Nephron (organoid): ENCODE results near the gene HCFC1R1.
A peak's percentile ranks its signal among the peaks of the same experiment; 100 is the strongest.

Experiments used
- H3K27ac Mint-ChIP-seq, 3 experiments: 2 replicates each; pipeline ENCODE4 v1.8.0; 2020; ENCODE audit warnings: mixed read lengths in 3 of 3, mild to moderate bottlenecking in 2 of 3, moderate library complexity in 1 of 3
- H3K27me3 Mint-ChIP-seq: 2 replicates; pipeline ENCODE4 v1.8.0; 2021; ENCODE audit warnings: low read depth, mild to moderate bottlenecking, moderate library complexity, mixed read lengths
- H3K36me3 Mint-ChIP-seq: 2 replicates; pipeline ENCODE4 v1.8.0; 2020; ENCODE audit warnings: low read depth, mixed read lengths
- H3K4me1 Mint-ChIP-seq: 2 replicates; pipeline ENCODE4 v1.8.0; 2020; ENCODE audit warnings: mixed read lengths
- H3K4me3 Mint-ChIP-seq, 3 experiments: 2 replicates each; pipeline ENCODE4 v1.8.0; 2020; ENCODE audit warnings: mild to moderate bottlenecking in 3 of 3, mixed read lengths in 3 of 3, moderate library complexity in 2 of 3
- H3K9me3 Mint-ChIP-seq: 2 replicates; pipeline ENCODE4 v1.8.0; 2020; ENCODE audit warnings: mixed read lengths
- TF ChIP-seq, protein P1 (sequence below), 3 experiments: fragments of 200-600 bp; sonication (generic); IDR thresholded peaks; one replicate each; pipeline ENCODE4 v1.5.0; 2021; ENCODE audit warnings: antibody characterized with exemption in 3 of 3; ENCODE audit not compliant: unreplicated experiment in 3 of 3

HCFC1R1 gene

DNA sequence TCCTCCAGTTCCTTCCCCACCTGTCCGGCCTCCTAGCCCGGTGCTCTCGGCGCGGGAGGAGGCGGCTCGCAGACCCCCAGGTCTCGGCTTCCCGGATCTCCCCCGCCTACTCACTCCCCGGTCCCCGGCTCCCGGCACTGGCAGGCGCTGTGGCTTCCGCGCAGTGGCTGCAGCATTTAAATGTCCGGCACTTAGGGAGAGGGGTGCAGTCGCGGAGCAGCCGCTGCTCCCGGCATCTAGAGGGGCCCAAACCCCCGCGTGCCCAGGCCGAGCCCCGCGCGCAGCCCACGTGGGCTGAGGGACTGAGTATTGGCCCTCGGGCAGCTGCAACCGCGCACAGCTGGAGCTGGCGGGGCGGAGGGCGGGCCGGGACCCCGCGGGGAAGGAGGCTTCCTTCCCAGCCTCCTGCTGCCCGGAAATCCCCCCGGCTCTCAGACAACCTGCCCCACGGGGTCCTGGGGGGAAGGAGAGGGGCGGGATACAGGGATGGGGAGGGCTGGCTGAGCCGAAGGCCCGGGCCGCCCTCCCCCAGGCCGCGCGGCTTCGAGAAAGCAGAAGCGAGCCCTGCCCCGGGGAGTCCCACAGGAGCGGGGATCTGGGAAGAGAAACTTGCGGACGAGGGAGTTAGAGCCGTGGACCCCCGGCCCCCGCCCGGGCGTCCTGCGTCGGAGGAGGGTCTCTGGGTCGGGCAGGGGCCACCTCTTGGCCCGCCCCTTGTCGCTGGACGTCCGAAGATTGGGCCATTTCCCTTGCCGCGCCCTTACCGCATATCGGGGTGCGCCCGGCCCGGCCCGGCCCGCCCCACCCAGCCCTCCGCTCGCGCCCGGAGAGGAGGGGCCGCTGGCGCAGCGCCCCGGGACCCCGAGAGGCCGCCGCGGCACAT lies 22.3 kb upstream of the HCFC1R1 start, which contains the start of gene MMP25:
MMP25 (plus strand) TSS at position 804 of the 883 bp plus-strand sequence. CDS start 357 bp downstream, outside the sequence.
- TF ChIP-seq, protein P1, sequence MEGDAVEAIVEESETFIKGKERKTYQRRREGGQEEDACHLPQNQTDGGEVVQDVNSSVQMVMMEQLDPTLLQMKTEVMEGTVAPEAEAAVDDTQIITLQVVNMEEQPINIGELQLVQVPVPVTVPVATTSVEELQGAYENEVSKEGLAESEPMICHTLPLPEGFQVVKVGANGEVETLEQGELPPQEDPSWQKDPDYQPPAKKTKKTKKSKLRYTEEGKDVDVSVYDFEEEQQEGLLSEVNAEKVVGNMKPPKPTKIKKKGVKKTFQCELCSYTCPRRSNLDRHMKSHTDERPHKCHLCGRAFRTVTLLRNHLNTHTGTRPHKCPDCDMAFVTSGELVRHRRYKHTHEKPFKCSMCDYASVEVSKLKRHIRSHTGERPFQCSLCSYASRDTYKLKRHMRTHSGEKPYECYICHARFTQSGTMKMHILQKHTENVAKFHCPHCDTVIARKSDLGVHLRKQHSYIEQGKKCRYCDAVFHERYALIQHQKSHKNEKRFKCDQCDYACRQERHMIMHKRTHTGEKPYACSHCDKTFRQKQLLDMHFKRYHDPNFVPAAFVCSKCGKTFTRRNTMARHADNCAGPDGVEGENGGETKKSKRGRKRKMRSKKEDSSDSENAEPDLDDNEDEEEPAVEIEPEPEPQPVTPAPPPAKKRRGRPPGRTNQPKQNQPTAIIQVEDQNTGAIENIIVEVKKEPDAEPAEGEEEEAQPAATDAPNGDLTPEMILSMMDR (IDR thresholded peaks at IDR 0.05; ENCODE audit: unreplicated experiment in 3 of 3): no peak
- Mint-ChIP-seq H3K27ac (no peak within 1 kb of the TSS), H3K36me3 (no peaks in the 10 kb centered on the region), H3K27me3 (peaks cover 92% of the 10 kb centered on the region), H3K4me3 (peak within 1 kb of the TSS; percentile 73 to 81 (median 73)), H3K4me1 (peaks cover 5% of the 10 kb centered on the region), H3K9me3 (no peaks in the 10 kb centered on the region)

DNA sequence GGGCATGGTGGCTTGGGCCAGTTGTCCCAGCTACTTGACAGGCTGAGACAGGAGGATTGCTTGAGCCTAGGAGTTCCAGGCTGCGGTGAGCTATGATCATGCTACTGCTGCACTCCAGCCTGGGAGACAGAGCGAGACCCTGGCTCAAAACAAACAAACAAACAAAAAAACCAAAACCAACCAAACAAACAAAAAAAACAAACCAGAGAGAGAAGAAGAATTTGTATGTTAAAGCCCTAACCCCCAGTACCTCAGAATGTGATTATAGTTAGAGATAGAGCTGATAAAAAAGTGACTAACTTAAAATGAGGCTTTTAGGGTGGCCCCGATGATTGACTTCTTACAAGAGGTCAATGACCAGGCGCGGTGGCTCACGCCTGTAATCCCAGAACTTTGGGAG lies 21.0 kb upstream of the HCFC1R1 start:
- Mint-ChIP-seq H3K27me3 (peaks cover 92% of the 10 kb centered on the region), H3K36me3 (no peaks in the 10 kb centered on the region), H3K4me3 (peak overlapping the region; percentile 69 to 81 (median 77)), H3K4me1 (peaks cover 5% of the 10 kb centered on the region), H3K9me3 (no peaks in the 10 kb centered on the region), H3K27ac (no peak overlapping the region)
- TF ChIP-seq, protein P1 (IDR thresholded peaks at IDR 0.05; ENCODE audit: unreplicated experiment in 3 of 3): no peak

DNA sequence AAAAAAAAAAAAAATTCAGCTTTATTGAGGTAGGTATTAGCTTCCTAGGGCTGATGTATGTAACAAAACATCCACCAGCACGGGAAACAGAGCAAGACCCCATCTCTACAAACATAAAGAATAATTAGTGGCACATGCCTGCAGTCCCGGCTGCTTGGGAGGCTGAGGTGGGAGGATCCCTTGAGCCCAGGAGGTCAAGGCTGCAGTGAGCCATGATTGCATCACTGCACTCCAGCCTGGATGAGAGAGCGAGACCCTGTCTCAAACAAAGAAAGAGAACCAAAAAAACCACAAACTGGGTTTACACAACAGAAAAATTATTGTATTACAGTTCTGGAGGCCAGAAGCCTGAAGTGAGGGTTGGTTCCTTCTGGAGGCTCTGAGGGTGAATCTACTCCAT lies 18.6 kb upstream of the HCFC1R1 start:
- H3K36me3 Mint-ChIP-seq: no peaks in the 10 kb centered on the region
- TF ChIP-seq, protein P1 (IDR thresholded peaks at IDR 0.05; ENCODE audit: unreplicated experiment in 3 of 3): no peak
- peaks cover 5% of the 10 kb centered on the region for H3K4me1 Mint-ChIP-seq
- H3K4me3 Mint-ChIP-seq: no peak overlapping the region
- peaks cover 92% of the 10 kb centered on the region for H3K27me3 Mint-ChIP-seq
- no peak overlapping the region for H3K27ac Mint-ChIP-seq
- no peaks in the 10 kb centered on the region for H3K9me3 Mint-ChIP-seq

DNA sequence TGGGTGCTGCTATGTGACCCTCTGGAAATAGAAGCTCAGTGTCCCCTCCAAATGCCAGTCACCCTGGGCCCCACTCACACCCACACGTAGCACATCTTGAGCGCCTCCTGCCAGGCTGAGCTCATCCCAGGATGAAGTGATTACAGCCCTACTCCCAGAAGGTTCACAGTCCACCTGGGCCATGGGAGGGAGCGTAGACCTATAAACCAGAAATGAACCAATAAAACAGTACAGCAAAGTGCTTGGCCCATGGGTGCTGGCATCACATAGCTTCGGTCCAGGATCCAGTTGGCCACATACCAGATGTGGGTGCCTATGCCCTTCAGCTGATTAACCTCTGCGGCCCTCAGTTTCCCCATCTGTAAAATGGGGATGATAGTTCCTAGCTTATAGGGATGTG lies 15.2 kb upstream of the HCFC1R1 start:
- Mint-ChIP-seq H3K9me3 (no peaks in the 10 kb centered on the region), H3K4me1 (no peaks in the 10 kb centered on the region), H3K4me3 (no peak overlapping the region), H3K27ac (no peak overlapping the region), H3K36me3 (no peaks in the 10 kb centered on the region), H3K27me3 (peaks cover 95% of the 10 kb centered on the region)
- TF ChIP-seq, protein P1 (IDR thresholded peaks at IDR 0.05; ENCODE audit: unreplicated experiment in 3 of 3): no peak

DNA sequence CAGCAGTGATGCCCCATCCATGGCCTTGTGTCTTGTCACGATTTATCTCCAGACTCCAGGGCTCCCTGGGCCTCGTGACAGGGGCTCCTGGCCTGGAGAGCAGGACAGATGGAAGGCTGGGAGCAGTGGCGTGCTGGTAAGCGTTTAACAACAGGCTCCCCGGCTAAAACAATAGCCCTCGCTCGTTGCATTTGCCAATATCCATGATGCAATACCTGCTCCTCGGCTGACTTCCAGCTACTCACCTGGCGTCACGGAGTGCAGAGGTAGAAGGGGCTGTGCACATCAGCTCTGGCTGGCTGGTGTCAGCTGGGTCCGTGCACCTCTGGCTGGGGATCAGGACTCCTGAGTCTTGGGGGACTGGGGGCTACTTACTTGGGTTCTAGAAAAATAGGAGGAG lies 14.5 kb upstream of the HCFC1R1 start:
- Mint-ChIP-seq H3K27me3 (peaks cover 95% of the 10 kb centered on the region), H3K9me3 (no peaks in the 10 kb centered on the region), H3K36me3 (no peaks in the 10 kb centered on the region), H3K4me1 (no peaks in the 10 kb centered on the region), H3K27ac (no peak overlapping the region), H3K4me3 (no peak overlapping the region)
- TF ChIP-seq, protein P1 (IDR thresholded peaks at IDR 0.05; ENCODE audit: unreplicated experiment in 3 of 3): no peak
